Measurements from ENCODE around the gene MGMT. TPM values are rescaled to one million over a fixed set of nuclear protein-coding genes. Genes with fewer than 3 reads are reported as not detected.

The MGMT gene
- total RNA-seq, 6 experiments from 2014 or later = 8.9 to 18.0 (median 10.0) TPM

- Mint-ChIP-seq H3K4me1 (ENCODE audit: low read depth) (no peaks in the 10 kb centered on the region), H3K27ac (no peak overlapping the region), H3K4me3 (no peak overlapping the region), H3K27me3 (ENCODE audit: insufficient read depth) (peaks cover 2% of the 10 kb centered on the region), H3K36me3 (ENCODE audit: low read depth) (peaks cover 15% of the 10 kb centered on the region), H3K9me3 (peaks cover 19% of the 10 kb centered on the region; the same call in 1 of the 2 replicates)
- peak; percentile 4 for DNase-seq
- TF ChIP-seq CTCF (IDR thresholded peaks at IDR 0.05) = no peak
Measured at GRCh38 chr10:129642427-129642826, 175.4 kb downstream of the MGMT start.

GRCh38 chr10:129643266-129643665 is 176.2 kb downstream of the MGMT start:
- Mint-ChIP-seq H3K4me1 (ENCODE audit: low read depth) (no peaks in the 10 kb centered on the region), H3K27ac (no peak overlapping the region), H3K36me3 (ENCODE audit: low read depth) (peaks cover 15% of the 10 kb centered on the region), H3K9me3 (peaks cover 19% of the 10 kb centered on the region; the same call in 1 of the 2 replicates), H3K4me3 (no peak overlapping the region), H3K27me3 (ENCODE audit: insufficient read depth) (peaks cover 2% of the 10 kb centered on the region)
- no peak for TF ChIP-seq CTCF (IDR thresholded peaks at IDR 0.05)
- no peak for DNase-seq

GRCh38 chr10:129645487-129645886 is 178.4 kb downstream of the MGMT start:
- TF ChIP-seq CTCF (IDR thresholded peaks at IDR 0.05) = no peak
- H3K4me3 Mint-ChIP-seq = no peak overlapping the region
- H3K36me3 Mint-ChIP-seq (ENCODE audit: low read depth) = peaks cover 27% of the 10 kb centered on the region
- DNase-seq = no peak
- H3K27me3 Mint-ChIP-seq (ENCODE audit: insufficient read depth) = peaks cover 2% of the 10 kb centered on the region
- H3K4me1 Mint-ChIP-seq (ENCODE audit: low read depth) = no peaks in the 10 kb centered on the region
- H3K27ac Mint-ChIP-seq = no peak overlapping the region
- H3K9me3 Mint-ChIP-seq = peaks cover 28% of the 10 kb centered on the region; the same call in 1 of the 2 replicates

GRCh38 chr10:129646973-129647372 is 179.9 kb downstream of the MGMT start:
- no peak for DNase-seq
- Mint-ChIP-seq H3K4me1 (ENCODE audit: low read depth) (no peaks in the 10 kb centered on the region), H3K27ac (no peak overlapping the region), H3K9me3 (peaks cover 34% of the 10 kb centered on the region), H3K36me3 (ENCODE audit: low read depth) (peaks cover 27% of the 10 kb centered on the region), H3K27me3 (ENCODE audit: insufficient read depth) (peaks cover 2% of the 10 kb centered on the region), H3K4me3 (no peak overlapping the region)
- TF ChIP-seq CTCF (IDR thresholded peaks at IDR 0.05) = no peak

- Mint-ChIP-seq H3K4me3 (no peak overlapping the region), H3K27me3 (ENCODE audit: insufficient read depth) (peaks cover 2% of the 10 kb centered on the region), H3K27ac (no peak overlapping the region), H3K4me1 (ENCODE audit: low read depth) (no peaks in the 10 kb centered on the region), H3K36me3 (ENCODE audit: low read depth) (peaks cover 27% of the 10 kb centered on the region), H3K9me3 (peaks cover 38% of the 10 kb centered on the region)
- no peak for DNase-seq
- TF ChIP-seq CTCF (IDR thresholded peaks at IDR 0.05) = no peak
Measured at GRCh38 chr10:129647590-129647989, 180.5 kb downstream of the MGMT start.

- no peaks in the 10 kb centered on the region for H3K4me1 Mint-ChIP-seq (ENCODE audit: low read depth)
- no peak overlapping the region for H3K27ac Mint-ChIP-seq
- no peak for DNase-seq
- H3K27me3 Mint-ChIP-seq (ENCODE audit: insufficient read depth) = peaks cover 2% of the 10 kb centered on the region
- H3K36me3 Mint-ChIP-seq (ENCODE audit: low read depth) = peaks cover 35% of the 10 kb centered on the region
- H3K4me3 Mint-ChIP-seq = no peak overlapping the region
- peaks cover 37% of the 10 kb centered on the region for H3K9me3 Mint-ChIP-seq
- no peak for TF ChIP-seq CTCF (IDR thresholded peaks at IDR 0.05)
Measured at GRCh38 chr10:129648856-129649255, 181.8 kb downstream of the MGMT start.

Measured in HFFc6 (cell line).